Uterus (tissue), 4 donors: ENCODE results near the gene ADGRD1. TPM values are rescaled to one million over a fixed set of nuclear protein-coding genes. Genes with fewer than 3 reads are reported as not detected.

Source experiments
- DNase-seq, 2 donors: peaks; one replicate each; pipeline ENCODE4 v3.0.0-alpha.2; 2019 to 2020
- H3K27ac ChIP-seq, 2 donors: fragments of 200-600 bp; sonication (generic); 1 replicate in 1 of 2; 2 replicates in 1 of 2; pipeline ENCODE4 v1.5.1; 2016 to 2018
- H3K27me3 ChIP-seq, 2 donors: fragments of 200-600 bp; sonication (generic); one replicate each; pipeline ENCODE4 v1.5.1; 2018 to 2019; ENCODE audit warnings: control low read depth in 1 of 2
- H3K36me3 ChIP-seq, 2 donors: fragments of 200-600 bp; sonication (generic); one replicate each; pipeline ENCODE4 v1.5.1; 2019; ENCODE audit warnings: control low read depth in 1 of 2
- H3K4me1 ChIP-seq, 2 donors: fragments of 200-600 bp; sonication (generic); one replicate each; pipeline ENCODE4 v1.5.1; 2018 to 2019; ENCODE audit warnings: control low read depth in 1 of 2
- H3K4me3 ChIP-seq, 2 donors: fragments of 200-600 bp; sonication (generic); 1 replicate in 1 of 2; 2 replicates in 1 of 2; pipeline ENCODE4 v1.5.1; 2018 to 2019; ENCODE audit warnings: mild to moderate bottlenecking in 1 of 2
- H3K9me3 ChIP-seq, 2 donors: fragments of 200-600 bp; sonication (generic); one replicate each; pipeline ENCODE4 v1.5.1; 2019; ENCODE audit warnings: control low read depth in 1 of 2
- CTCF ChIP-seq, 4 experiments: fragments of 200-600 bp in 2 of 4; fragments of 450-650 bp in 2 of 4; sonication (generic) in 2 of 4; IDR thresholded peaks; one replicate each; pipeline ENCODE4 v1.5.1; 2016 to 2019; ENCODE audit warnings: antibody characterized with exemption in 4 of 4, mild to moderate bottlenecking in 2 of 4, moderate library complexity in 1 of 4
- POLR2A ChIP-seq, 2 donors: fragments of 450-650 bp; IDR thresholded peaks; one replicate each; pipeline ENCODE4 v1.6.1; 2016; ENCODE audit warnings: antibody characterized with exemption in 2 of 2, mild to moderate bottlenecking in 1 of 2, moderate library complexity in 1 of 2
- intact Hi-C: fragments of 100-400 bp; cut with DNase I; formaldehyde crosslinking; loops from one replicate; pipeline ENCODE4 v1.15.1; 2023; ENCODE audit warnings: low total_unique reads
- total RNA-seq, 4 donors: library from RNA; depleted of rRNA in 3 of 4; stranded (reverse); fragments of >200 nt in 3 of 4; gene quantifications; one replicate each; pipeline versions ENCODE4 v1.1.0 to v1.2.4, GENCODE V29; 2014 to 2023
- donor health status: DM: yes; HTN: yes; CAD: no.

ADGRD1 gene
- total RNA-seq, 4 donors from 2014 or later: 13.5 to 89.9 (median 33.7) TPM

DNA sequence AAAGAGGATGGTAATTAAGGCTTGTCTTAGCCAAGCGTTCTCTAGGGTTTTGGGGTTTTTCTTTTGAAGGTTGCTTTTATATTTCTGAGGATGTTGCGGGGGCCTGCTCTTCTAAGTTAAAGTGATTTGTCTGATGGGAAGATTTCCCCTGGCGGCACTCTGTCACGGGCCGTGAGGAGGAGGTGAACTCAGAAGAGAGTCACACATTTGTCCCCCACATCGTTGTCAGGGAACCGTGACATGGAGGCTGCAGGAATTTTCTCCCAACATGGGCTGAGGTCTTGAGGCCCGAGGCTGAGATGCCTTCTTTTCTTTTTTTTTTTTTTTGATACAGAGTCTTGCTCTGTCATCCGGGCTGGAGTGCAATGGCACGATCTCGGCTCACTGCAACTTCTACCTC lies 71.5 kb downstream of the ADGRD1 start:
- no peaks in the 10 kb centered on the region for H3K9me3 ChIP-seq
- no peaks in the 10 kb centered on the region for H3K27me3 ChIP-seq
- H3K36me3 ChIP-seq: no peaks in the 10 kb centered on the region
- H3K27ac ChIP-seq: no peak overlapping the region
- no peaks in the 10 kb centered on the region for H3K4me1 ChIP-seq
- TF ChIP-seq POLR2A (IDR thresholded peaks at IDR 0.05) (no peak), CTCF (IDR thresholded peaks at IDR 0.05) (no peak)
- intact Hi-C loops: no loop called here
- H3K4me3 ChIP-seq: no peak overlapping the region
- no peak for DNase-seq

DNA sequence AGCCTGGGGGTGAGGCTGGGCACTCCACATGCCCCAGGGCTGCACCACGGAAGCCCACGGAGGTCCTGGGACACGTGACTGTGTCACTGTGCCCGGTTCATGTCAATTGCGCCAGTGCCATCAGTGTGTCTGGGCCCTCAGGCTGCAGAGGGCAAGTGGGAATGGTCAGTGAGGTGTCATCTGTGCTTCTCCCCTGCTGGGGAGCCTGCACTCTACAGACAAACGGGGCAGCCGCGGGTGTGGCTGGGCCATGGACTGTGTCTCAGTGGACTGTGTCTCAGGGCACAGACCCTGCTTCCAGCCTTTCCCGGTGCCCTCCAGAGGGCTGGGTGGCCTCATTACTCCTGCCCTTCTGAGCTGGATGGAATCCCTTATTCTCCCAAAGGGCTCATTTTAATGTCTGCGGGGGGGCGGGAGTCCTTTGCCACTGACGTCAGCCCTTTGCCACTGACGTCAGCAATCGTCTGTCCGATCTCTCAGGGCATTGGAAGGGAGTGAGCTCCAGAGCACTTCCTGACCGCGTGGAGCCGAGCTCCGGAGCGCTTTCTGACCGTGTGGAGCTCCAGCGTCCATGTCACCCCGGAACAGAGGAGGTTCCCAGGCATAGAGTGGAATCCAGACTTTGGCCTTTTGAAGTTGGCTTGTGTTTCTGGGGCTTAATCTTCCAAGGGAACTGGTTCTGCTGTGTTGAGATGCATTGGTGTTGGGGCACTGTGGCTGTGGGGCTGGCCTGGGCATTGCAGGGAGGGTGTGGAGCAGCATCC lies 72.4 kb downstream of the ADGRD1 start:
- Histone ChIP-seq H3K4me3 (no peak overlapping the region), H3K9me3 (no peaks in the 10 kb centered on the region), H3K36me3 (no peaks in the 10 kb centered on the region), H3K27me3 (no peaks in the 10 kb centered on the region), H3K4me1 (no peaks in the 10 kb centered on the region), H3K27ac (no peak overlapping the region)
- no peak for TF ChIP-seq CTCF (IDR thresholded peaks at IDR 0.05)
- no peak for TF ChIP-seq POLR2A (IDR thresholded peaks at IDR 0.05)
- DNase-seq: no peak
- intact Hi-C loops: no loop called here

DNA sequence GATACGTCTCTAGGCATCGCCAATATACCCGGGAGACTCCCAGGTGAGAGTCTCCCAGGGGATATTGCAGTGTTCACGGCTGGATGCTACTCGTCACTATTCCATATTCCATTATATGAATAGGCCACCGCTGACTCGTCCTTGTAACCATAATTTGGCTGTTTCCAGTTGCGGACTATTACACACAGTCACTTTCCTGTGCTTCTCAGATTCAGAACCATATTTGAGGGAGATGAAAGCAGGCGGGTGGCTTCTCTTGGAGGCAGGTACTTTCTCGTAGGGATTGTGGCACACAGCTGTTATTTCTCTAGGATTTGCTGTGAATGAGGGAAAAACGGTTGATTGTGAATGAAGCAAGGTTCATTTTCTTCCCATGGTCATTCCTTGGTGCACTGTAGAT lies 73.0 kb downstream of the ADGRD1 start:
- Histone ChIP-seq H3K27ac (no peak overlapping the region), H3K4me3 (no peak overlapping the region), H3K9me3 (no peaks in the 10 kb centered on the region), H3K36me3 (no peaks in the 10 kb centered on the region), H3K27me3 (no peaks in the 10 kb centered on the region), H3K4me1 (no peaks in the 10 kb centered on the region)
- intact Hi-C loops: no loop called here
- TF ChIP-seq CTCF (IDR thresholded peaks at IDR 0.05): no peak
- TF ChIP-seq POLR2A (IDR thresholded peaks at IDR 0.05): no peak
- no peak for DNase-seq

- no peak for TF ChIP-seq CTCF (IDR thresholded peaks at IDR 0.05)
- TF ChIP-seq POLR2A (IDR thresholded peaks at IDR 0.05): no peak
- DNase-seq: no peak
- no peaks in the 10 kb centered on the region for H3K9me3 ChIP-seq
- intact Hi-C loops: no loop called here
- no peaks in the 10 kb centered on the region for H3K36me3 ChIP-seq
- H3K4me1 ChIP-seq: no peaks in the 10 kb centered on the region
- H3K27me3 ChIP-seq: no peaks in the 10 kb centered on the region
- no peak overlapping the region for H3K27ac ChIP-seq
- H3K4me3 ChIP-seq: no peak overlapping the region
Measured at GRCh38 chr12:131027264-131027663, 73.6 kb downstream of the ADGRD1 start.

- Histone ChIP-seq H3K27me3 (no peaks in the 10 kb centered on the region), H3K9me3 (no peaks in the 10 kb centered on the region), H3K4me1 (no peaks in the 10 kb centered on the region), H3K4me3 (no peak overlapping the region), H3K27ac (no peak overlapping the region), H3K36me3 (no peaks in the 10 kb centered on the region)
- DNase-seq: no peak
- intact Hi-C loops: no loop called here
- TF ChIP-seq CTCF (IDR thresholded peaks at IDR 0.05): no peak
- TF ChIP-seq POLR2A (IDR thresholded peaks at IDR 0.05): no peak
Measured at GRCh38 chr12:131027876-131028586, 74.3 kb downstream of the ADGRD1 start.
